ENCODE results near the gene FAM120A.
"Not testable (repeated sequence)": the region's sequence is repeated elsewhere in the genome, so short reads cannot be mapped to it uniquely, and the experiment has no call there.

Gene FAM120A

GRCh38 chr9:93435386-93435785, 16.1 kb upstream of the FAM120A start:
- H3K9me3 ChIP-seq (ENCODE audit: severe bottlenecking), result no peaks in the 10 kb centered on the region
- H3K27me3 ChIP-seq (ENCODE audit: insufficient read depth, poor library complexity, severe bottlenecking), result no peaks in the 10 kb centered on the region
- H3K27ac ChIP-seq (ENCODE audit: poor library complexity, severe bottlenecking), result no peak overlapping the region
- DNase-seq (ENCODE audit: low spot score), result no peak
- no peak for ATAC-seq (ENCODE audit: low read depth)
- no peak overlapping the region for H3K4me3 ChIP-seq (ENCODE audit: severe bottlenecking)
- TF ChIP-seq, protein P1, sequence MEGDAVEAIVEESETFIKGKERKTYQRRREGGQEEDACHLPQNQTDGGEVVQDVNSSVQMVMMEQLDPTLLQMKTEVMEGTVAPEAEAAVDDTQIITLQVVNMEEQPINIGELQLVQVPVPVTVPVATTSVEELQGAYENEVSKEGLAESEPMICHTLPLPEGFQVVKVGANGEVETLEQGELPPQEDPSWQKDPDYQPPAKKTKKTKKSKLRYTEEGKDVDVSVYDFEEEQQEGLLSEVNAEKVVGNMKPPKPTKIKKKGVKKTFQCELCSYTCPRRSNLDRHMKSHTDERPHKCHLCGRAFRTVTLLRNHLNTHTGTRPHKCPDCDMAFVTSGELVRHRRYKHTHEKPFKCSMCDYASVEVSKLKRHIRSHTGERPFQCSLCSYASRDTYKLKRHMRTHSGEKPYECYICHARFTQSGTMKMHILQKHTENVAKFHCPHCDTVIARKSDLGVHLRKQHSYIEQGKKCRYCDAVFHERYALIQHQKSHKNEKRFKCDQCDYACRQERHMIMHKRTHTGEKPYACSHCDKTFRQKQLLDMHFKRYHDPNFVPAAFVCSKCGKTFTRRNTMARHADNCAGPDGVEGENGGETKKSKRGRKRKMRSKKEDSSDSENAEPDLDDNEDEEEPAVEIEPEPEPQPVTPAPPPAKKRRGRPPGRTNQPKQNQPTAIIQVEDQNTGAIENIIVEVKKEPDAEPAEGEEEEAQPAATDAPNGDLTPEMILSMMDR (IDR thresholded peaks at IDR 0.05; ENCODE audit: poor library complexity, severe bottlenecking), result no peak
- H3K36me3 ChIP-seq (ENCODE audit: low read depth), result no peaks in the 10 kb centered on the region
- peaks cover 6% of the 10 kb centered on the region for H3K4me1 ChIP-seq (ENCODE audit: insufficient read depth, poor library complexity, severe bottlenecking)

GRCh38 chr9:93436218-93436617, 15.3 kb upstream of the FAM120A start:
- Histone ChIP-seq H3K4me3 (ENCODE audit: severe bottlenecking) (no peak overlapping the region), H3K27ac (ENCODE audit: poor library complexity, severe bottlenecking) (no peak overlapping the region), H3K27me3 (ENCODE audit: insufficient read depth, poor library complexity, severe bottlenecking) (no peaks in the 10 kb centered on the region), H3K36me3 (ENCODE audit: low read depth) (no peaks in the 10 kb centered on the region), H3K9me3 (ENCODE audit: severe bottlenecking) (no peaks in the 10 kb centered on the region), H3K4me1 (ENCODE audit: insufficient read depth, poor library complexity, severe bottlenecking) (peaks cover 6% of the 10 kb centered on the region)
- DNase-seq (ENCODE audit: low spot score) (no peak), ATAC-seq (ENCODE audit: low read depth) (peak; percentile 56; the same call in 1 of the 3 replicates)
- TF ChIP-seq, protein P1 (IDR thresholded peaks at IDR 0.05; ENCODE audit: poor library complexity, severe bottlenecking), result no peak

DNA sequence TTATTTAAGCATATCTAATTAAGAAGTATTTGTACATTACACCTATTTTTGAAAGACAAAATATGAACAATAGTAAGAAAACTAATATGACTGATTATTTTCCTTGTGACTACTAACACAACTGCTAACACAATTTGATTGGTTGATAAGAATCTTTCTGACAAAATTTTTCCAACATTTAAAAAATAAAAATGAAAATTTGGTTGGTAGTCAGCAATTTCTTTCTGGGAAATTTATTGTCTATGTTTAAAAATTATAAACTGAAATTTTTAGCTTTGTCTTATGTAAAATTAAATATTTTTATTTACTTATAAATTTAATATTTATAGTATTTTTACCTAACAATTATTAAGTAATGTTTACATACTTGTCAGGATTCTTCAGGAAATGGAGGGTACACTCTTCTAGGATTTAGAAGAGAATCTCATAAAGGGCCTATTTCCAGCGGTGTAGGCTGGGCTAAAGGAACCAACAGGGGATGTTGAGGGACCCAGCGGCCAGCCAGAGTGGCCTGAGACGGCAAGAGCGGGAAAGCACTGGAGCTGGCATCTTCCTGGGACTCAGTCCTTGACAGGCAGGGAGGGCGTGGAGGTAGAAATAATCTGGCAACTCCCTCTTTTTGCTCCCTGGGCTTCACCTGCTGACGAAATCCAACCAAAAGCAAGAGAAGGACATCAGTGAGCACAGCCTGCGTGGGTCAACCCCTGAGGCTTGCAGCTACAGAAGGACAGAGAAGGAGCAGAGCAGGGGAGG, 14.7 kb upstream of the FAM120A start:
- DNase-seq (ENCODE audit: low spot score) (no peak), ATAC-seq (ENCODE audit: low read depth) (no peak)
- TF ChIP-seq, protein P1 (IDR thresholded peaks at IDR 0.05; ENCODE audit: poor library complexity, severe bottlenecking), result no peak
- H3K27me3 ChIP-seq (ENCODE audit: insufficient read depth, poor library complexity, severe bottlenecking), result no peaks in the 10 kb centered on the region
- H3K4me3 ChIP-seq (ENCODE audit: severe bottlenecking), result no peak overlapping the region
- no peak overlapping the region for H3K27ac ChIP-seq (ENCODE audit: poor library complexity, severe bottlenecking)
- H3K36me3 ChIP-seq (ENCODE audit: low read depth), result no peaks in the 10 kb centered on the region
- no peaks in the 10 kb centered on the region for H3K9me3 ChIP-seq (ENCODE audit: severe bottlenecking)
- peaks cover 6% of the 10 kb centered on the region for H3K4me1 ChIP-seq (ENCODE audit: insufficient read depth, poor library complexity, severe bottlenecking)

- H3K4me1 ChIP-seq (ENCODE audit: insufficient read depth, poor library complexity, severe bottlenecking), result peaks cover 6% of the 10 kb centered on the region
- no peak for ATAC-seq (ENCODE audit: low read depth)
- no peaks in the 10 kb centered on the region for H3K36me3 ChIP-seq (ENCODE audit: low read depth)
- TF ChIP-seq, protein P1 (IDR thresholded peaks at IDR 0.05; ENCODE audit: poor library complexity, severe bottlenecking), result no peak
- no peak for DNase-seq (ENCODE audit: low spot score)
- H3K4me3 ChIP-seq (ENCODE audit: severe bottlenecking), result no peak overlapping the region
- H3K27ac ChIP-seq (ENCODE audit: poor library complexity, severe bottlenecking), result no peak overlapping the region
- no peaks in the 10 kb centered on the region for H3K27me3 ChIP-seq (ENCODE audit: insufficient read depth, poor library complexity, severe bottlenecking)
- no peaks in the 10 kb centered on the region for H3K9me3 ChIP-seq (ENCODE audit: severe bottlenecking)
These were observed 13.5 kb upstream of the FAM120A start for GRCh38 chr9:93437996-93438395.

GRCh38 chr9:93439301-93439700, 12.2 kb upstream of the FAM120A start:
- not testable (repeated sequence) for H3K27me3 ChIP-seq (ENCODE audit: insufficient read depth, poor library complexity, severe bottlenecking); DNase-seq (ENCODE audit: low spot score); ATAC-seq (ENCODE audit: low read depth); H3K4me3 ChIP-seq (ENCODE audit: severe bottlenecking); H3K4me1 ChIP-seq (ENCODE audit: insufficient read depth, poor library complexity, severe bottlenecking); H3K27ac ChIP-seq (ENCODE audit: poor library complexity, severe bottlenecking); H3K36me3 ChIP-seq (ENCODE audit: low read depth); H3K9me3 ChIP-seq (ENCODE audit: severe bottlenecking)

Measured in RWPE2 (cell line).